GM23338 (cell line): ENCODE measurements around the gene ST6GALNAC4.

Experiments used
- CTCF ChIP-seq, 2 experiments: fragments of 200-600 bp in 1 of 2; sonication (generic) in 1 of 2; conservative IDR thresholded peaks; 2 replicates each; pipeline versions ENCODE4 v1.5.1 to v1.6.1; 2016 to 2017; ENCODE audit warnings: antibody characterized with exemption in 2 of 2, low read depth in 2 of 2, mild to moderate bottlenecking in 2 of 2, moderate library complexity in 1 of 2
- EZH2 ChIP-seq: fragments of 200-600 bp; sonication (generic); IDR thresholded peaks from one replicate; pipeline ENCODE4 v1.8.0; 2017; ENCODE audit warnings: antibody characterized with exemption, mild to moderate bottlenecking, low read depth; ENCODE audit not compliant: unreplicated experiment
- JUNB ChIP-seq: IDR thresholded peaks from one replicate; pipeline ENCODE4 v1.6.1; 2016; ENCODE audit warnings: antibody characterized with exemption; ENCODE audit not compliant: unreplicated experiment

- TF ChIP-seq CTCF (conservative IDR thresholded peaks at IDR 0.05; ENCODE audit: low read depth in 2 of 2) (no peak), JUNB (no peak), EZH2 (no peak)
Observed at GRCh38 chr9:127876026-127876763, 40.6 kb downstream of the ST6GALNAC4 start.
